SU-DHL-6 (cell line): Measurements from ENCODE around the gene PDSS1.

Experiments
- CTCF ChIP-seq: fragments of 200-600 bp; sonication (generic); IDR thresholded peaks from one replicate; pipeline ENCODE4 v1.5.1; 2017; ENCODE audit warnings: antibody characterized with exemption, mild to moderate bottlenecking, low read length, moderate library complexity; ENCODE audit not compliant: insufficient read depth, poor library complexity, severe bottlenecking
- EZH2phosphoT487 ChIP-seq: fragments of 200-600 bp; sonication (generic), shearing (Covaris generic); conservative IDR thresholded peaks from 2 replicates; pipeline ENCODE4 v1.6.1; 2018; ENCODE audit warnings: mild to moderate bottlenecking, antibody characterized with exemption, low read length, moderate library complexity, mixed read lengths

GRCh38 chr10:26675873-26676257 is 21.6 kb upstream of the PDSS1 start:
- TF ChIP-seq CTCF (no peak), EZH2phosphoT487 (no peak)
